Upper lobe of right lung (tissue), 1 donor: ENCODE data around the gene TBC1D22A. TPM values are rescaled to one million over a fixed set of nuclear protein-coding genes. Genes with fewer than 3 reads are reported as not detected.

Source experiments
- ATAC-seq: fragments of 200-7000 bp; cut with Tn5 transposase; one replicate; pipeline ENCODE4 v1.9.1; 2020; ENCODE audit warnings: mild to moderate bottlenecking, moderate library complexity
- DNase-seq: peaks from one replicate; pipeline ENCODE4 v3.0.0-alpha.2; 2020
- H3K27ac ChIP-seq: fragments of 200-600 bp; one replicate; pipeline ENCODE4 v1.8.0; 2022
- H3K27me3 ChIP-seq: fragments of 200-600 bp; one replicate; pipeline ENCODE4 v1.8.0; 2022; ENCODE audit warnings: mild to moderate bottlenecking
- H3K36me3 ChIP-seq: fragments of 200-600 bp; one replicate; pipeline ENCODE4 v1.8.0; 2022
- H3K4me1 ChIP-seq: fragments of 200-600 bp; one replicate; pipeline ENCODE4 v1.8.0; 2022
- H3K4me3 ChIP-seq: fragments of 200-600 bp; one replicate; pipeline ENCODE4 v1.8.0; 2022; ENCODE audit warnings: mild to moderate bottlenecking
- H3K9me3 ChIP-seq: fragments of 200-600 bp; one replicate; pipeline ENCODE4 v1.8.0; 2022
- intact Hi-C: fragments of 100-400 bp; cut with DNase I; formaldehyde crosslinking; loops from one replicate; pipeline ENCODE4 v1.11.0; 2022
- total RNA-seq: library from RNA; stranded (reverse); fragmentation: NEBNext Ultra II Directional; extraction: Animal tissue kit (Norgen Biotek cat#: 25700); gene quantifications from one replicate; pipeline ENCODE4 v1.2.1, GENCODE V29; 2021
- TF ChIP-seq, protein P1 (sequence below): fragments of 200-600 bp; IDR thresholded peaks from one replicate; pipeline ENCODE4 v1.8.0; 2022; ENCODE audit warnings: antibody characterized with exemption
- donor health status: DM: no; HTN: yes; CAD: no; lungs with severe emphysema.

The TBC1D22A gene
- total RNA-seq, 1 donor from 2014 or later, result 31.3 TPM

DNA sequence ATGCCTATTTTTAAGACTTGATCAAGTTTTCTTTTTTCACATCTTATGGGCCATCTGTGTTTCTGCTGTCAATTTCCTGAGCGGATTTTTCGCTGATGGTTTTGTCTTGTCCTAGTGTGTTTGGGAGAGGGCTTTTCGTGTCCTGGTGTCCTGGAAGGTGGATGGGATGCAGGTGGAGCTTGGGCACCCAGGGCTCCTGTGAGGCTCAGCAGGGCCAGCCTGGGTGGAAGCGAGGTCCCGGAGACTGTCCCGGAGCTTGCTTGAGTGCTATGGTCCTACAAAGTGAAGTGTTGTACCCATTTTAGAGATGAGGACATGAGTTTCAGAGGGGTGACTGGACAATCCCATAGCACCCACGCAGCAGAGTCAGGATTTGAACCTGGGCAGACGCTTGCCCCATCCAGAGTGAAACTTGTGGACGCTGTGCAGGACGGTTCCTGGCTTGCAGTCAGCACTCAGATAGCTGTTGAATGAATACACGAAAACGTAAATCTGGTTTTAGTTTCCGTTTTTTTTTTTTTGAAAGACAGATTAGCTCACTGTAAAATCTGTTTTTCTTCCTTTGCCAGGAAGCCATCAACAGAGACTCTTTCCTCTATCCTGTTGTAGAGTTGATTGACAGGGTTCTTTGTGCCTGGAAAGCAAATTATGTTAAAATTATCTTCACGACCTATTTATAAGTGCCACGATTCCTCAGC, 64.1 kb downstream of the TBC1D22A start:
- TF ChIP-seq, protein P1, sequence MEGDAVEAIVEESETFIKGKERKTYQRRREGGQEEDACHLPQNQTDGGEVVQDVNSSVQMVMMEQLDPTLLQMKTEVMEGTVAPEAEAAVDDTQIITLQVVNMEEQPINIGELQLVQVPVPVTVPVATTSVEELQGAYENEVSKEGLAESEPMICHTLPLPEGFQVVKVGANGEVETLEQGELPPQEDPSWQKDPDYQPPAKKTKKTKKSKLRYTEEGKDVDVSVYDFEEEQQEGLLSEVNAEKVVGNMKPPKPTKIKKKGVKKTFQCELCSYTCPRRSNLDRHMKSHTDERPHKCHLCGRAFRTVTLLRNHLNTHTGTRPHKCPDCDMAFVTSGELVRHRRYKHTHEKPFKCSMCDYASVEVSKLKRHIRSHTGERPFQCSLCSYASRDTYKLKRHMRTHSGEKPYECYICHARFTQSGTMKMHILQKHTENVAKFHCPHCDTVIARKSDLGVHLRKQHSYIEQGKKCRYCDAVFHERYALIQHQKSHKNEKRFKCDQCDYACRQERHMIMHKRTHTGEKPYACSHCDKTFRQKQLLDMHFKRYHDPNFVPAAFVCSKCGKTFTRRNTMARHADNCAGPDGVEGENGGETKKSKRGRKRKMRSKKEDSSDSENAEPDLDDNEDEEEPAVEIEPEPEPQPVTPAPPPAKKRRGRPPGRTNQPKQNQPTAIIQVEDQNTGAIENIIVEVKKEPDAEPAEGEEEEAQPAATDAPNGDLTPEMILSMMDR, result no peak
- Histone ChIP-seq H3K4me1 (peaks cover 11% of the 10 kb centered on the region), H3K36me3 (no peaks in the 10 kb centered on the region), H3K4me3 (no peak overlapping the region), H3K27me3 (no peaks in the 10 kb centered on the region), H3K9me3 (no peaks in the 10 kb centered on the region), H3K27ac (no peak overlapping the region)
- intact Hi-C loops, result no loop called here
- no peak for DNase-seq
- no peak for ATAC-seq

DNA sequence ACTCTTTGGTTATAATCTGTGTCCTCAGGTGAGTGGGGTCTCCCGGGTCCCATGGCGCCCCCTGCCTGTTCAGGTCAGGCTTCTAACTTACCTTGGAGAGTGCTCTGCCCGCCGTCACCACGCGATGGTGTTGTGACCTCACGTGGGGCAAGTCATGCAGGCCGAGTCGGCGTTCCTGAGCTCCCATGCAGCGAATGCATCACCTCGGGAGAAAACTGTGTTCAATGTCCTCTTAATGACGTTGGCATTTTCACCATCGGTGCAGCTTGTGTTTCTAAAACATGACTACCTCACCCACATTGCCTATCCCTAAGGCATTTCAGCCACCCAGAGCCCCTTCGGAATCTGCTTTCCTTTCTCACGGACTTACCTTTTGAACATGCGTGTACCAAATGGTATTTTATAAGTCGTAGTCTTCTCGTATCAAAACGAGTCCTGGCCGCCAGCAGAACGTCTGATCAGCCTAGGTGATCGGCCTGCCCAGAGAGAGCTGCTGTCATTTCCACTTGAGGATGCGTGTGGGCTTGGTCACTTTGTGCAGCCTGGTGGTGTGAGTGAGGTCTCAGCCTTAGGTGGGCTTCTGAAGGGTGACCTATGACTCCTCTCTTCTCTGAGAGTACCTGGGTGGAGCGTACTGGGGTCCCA, 64.8 kb downstream of the TBC1D22A start:
- DNase-seq, result no peak
- intact Hi-C loops, result no loop called here
- ATAC-seq, result no peak
- TF ChIP-seq, protein P1, result peak; percentile 5
- Histone ChIP-seq H3K27me3 (no peaks in the 10 kb centered on the region), H3K36me3 (no peaks in the 10 kb centered on the region), H3K9me3 (no peaks in the 10 kb centered on the region), H3K27ac (no peak overlapping the region), H3K4me1 (peaks cover 11% of the 10 kb centered on the region), H3K4me3 (no peak overlapping the region)

DNA sequence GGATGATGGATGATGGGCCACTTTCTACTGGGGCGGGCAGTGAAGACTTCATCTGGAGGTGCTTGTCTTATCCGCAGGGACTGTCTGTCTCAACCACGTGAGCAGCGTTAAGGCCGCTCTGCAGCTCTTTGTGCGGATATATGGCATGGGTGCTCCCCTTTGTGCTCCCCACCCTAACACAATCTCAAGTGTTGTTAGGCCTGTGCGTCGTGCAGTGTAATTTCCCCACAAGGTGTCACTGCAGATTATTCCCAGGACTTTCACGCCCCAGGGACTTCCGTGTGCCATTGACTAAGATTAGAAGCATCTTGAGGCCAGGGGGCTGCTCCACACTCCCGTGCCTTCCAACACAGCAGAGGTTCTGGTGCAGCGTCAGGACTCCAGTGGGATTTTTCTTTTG, 65.3 kb downstream of the TBC1D22A start:
- ATAC-seq, result no peak
- intact Hi-C loops, result no loop called here

DNA sequence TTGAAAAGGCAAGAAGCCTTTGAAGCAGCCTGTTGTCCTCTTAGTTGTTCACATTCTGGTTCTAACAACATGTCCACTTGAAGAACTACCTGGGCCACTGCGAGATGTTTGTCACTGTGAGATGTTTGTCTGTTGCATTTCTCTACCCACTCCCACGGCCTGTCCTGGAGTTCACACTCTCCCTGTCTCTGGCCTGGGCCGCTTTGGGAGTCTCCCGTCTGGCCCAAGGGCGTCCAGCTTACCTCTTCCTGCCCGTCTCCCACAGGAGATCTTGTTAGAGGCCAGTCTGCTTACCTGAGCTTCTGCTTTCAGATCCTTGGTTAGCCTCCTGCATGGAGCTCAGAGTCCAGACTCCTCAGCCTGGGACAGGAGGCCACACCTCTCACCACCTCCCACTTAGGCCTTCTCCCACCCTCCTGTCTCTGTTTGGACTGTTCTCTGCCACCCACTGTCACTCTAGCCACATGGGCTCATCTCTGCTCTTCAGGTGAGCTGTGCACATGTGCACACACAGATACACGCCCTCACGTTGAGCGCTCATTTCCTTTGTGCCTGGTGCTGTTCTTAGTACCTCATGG, 66.0 kb downstream of the TBC1D22A start:
- TF ChIP-seq, protein P1, result no peak
- intact Hi-C loops, result no loop called here
- H3K27me3 ChIP-seq, result no peaks in the 10 kb centered on the region
- DNase-seq, result no peak
- H3K9me3 ChIP-seq, result no peaks in the 10 kb centered on the region
- no peaks in the 10 kb centered on the region for H3K36me3 ChIP-seq
- H3K4me1 ChIP-seq, result peaks cover 11% of the 10 kb centered on the region
- H3K27ac ChIP-seq, result no peak overlapping the region
- ATAC-seq, result no peak
- no peak overlapping the region for H3K4me3 ChIP-seq

More for the DNA sequence above, 65.3 kb downstream of the TBC1D22A start:
- no peak overlapping the region for H3K4me3 ChIP-seq
- H3K27ac ChIP-seq, result no peak overlapping the region
- no peaks in the 10 kb centered on the region for H3K27me3 ChIP-seq
- H3K4me1 ChIP-seq, result peaks cover 11% of the 10 kb centered on the region
- TF ChIP-seq, protein P1, result no peak
- DNase-seq, result no peak
- no peaks in the 10 kb centered on the region for H3K36me3 ChIP-seq
- no peaks in the 10 kb centered on the region for H3K9me3 ChIP-seq

DNA sequence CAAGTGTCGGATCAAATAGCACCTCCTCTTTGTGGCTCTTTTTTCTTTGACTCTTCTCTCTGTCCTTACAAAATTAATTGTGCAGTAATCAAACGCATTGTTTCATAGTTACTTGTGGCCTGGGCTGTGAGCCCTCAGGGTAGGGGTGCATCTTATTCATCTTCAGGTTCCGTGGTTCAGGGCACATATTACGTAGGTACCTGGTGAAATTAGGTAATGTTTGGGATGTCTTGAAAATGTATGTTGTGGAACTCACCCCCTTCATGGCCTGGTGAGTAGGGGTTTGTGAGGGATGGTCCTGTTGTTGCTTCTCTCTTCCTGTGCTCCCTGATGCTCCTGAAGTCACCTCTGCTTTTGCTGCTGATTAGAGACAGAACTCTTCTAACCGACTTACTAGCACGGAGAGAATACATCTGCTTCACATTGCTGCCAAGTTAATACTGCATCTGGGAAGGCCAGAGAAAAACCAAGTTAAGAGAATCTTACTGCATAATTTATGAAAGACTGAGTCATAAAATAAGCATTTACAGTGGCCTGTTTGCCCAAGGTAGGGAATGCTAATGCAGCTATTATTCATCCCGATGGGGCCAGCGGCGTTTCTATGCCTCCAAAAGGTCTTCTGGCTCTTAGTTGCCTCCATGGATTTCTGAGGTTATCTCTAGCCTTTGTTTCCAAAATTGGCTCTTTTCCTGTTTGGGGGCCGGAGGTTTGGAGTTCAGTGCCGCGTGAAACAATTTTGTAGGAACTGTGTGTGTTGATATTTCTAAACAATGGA, 66.9 kb downstream of the TBC1D22A start:
- DNase-seq (no peak), ATAC-seq (no peak)
- H3K4me3 ChIP-seq, result no peak overlapping the region
- no peaks in the 10 kb centered on the region for H3K9me3 ChIP-seq
- TF ChIP-seq, protein P1, result no peak
- intact Hi-C loops, result no loop called here
- H3K36me3 ChIP-seq, result no peaks in the 10 kb centered on the region
- H3K4me1 ChIP-seq, result peaks cover 11% of the 10 kb centered on the region
- H3K27me3 ChIP-seq, result no peaks in the 10 kb centered on the region
- no peak overlapping the region for H3K27ac ChIP-seq
